T-helper 22 cell (primary cell): Measurements from ENCODE around the gene GALNT15.

Experiments
- DNase-seq: peaks from one replicate; pipeline ENCODE4 v3.0.0-alpha.2; 2020; ENCODE audit warnings: low read depth

The GALNT15 gene

GRCh38 chr3:16253601-16254000 lies 79.1 kb downstream of the GALNT15 start:
- no peak for DNase-seq

- DNase-seq, result no peak
Measured at GRCh38 chr3:16254916-16255315, 80.4 kb downstream of the GALNT15 start.

GRCh38 chr3:16255326-16255725 lies 80.8 kb downstream of the GALNT15 start:
- DNase-seq, result no peak

- no peak for DNase-seq
Measured at GRCh38 chr3:16255726-16256125, 81.2 kb downstream of the GALNT15 start.

GRCh38 chr3:16257309-16257708 lies 82.8 kb downstream of the GALNT15 start:
- DNase-seq, result no peak

GRCh38 chr3:16258177-16258576 lies 83.7 kb downstream of the GALNT15 start:
- no peak for DNase-seq

GRCh38 chr3:16258866-16259265 lies 84.4 kb downstream of the GALNT15 start:
- DNase-seq, result no peak

GRCh38 chr3:16260046-16260445 lies 85.6 kb downstream of the GALNT15 start:
- DNase-seq, result no peak

- no peak for DNase-seq
Measured at GRCh38 chr3:16262174-16262573, 87.7 kb downstream of the GALNT15 start.

- no peak for DNase-seq
Measured at GRCh38 chr3:16264174-16264707, 89.8 kb downstream of the GALNT15 start.

- DNase-seq, result peak; percentile 99
Measured at GRCh38 chr3:16264708-16265454, 90.4 kb downstream of the GALNT15 start, which contains the start of the genes DPH3 and OXNAD1. Gene DPH3, minus strand, starts transcription at chr3:16264943. Its CDS starts 67 bp downstream, at chr3:16264876. Gene OXNAD1, plus strand, starts transcription at chr3:16265212. Its CDS starts 5,741 bp downstream, at chr3:16270953.

GRCh38 chr3:16265455-16265786 lies 90.9 kb downstream of the GALNT15 start:
- no peak for DNase-seq

GRCh38 chr3:16266714-16267113 lies 92.2 kb downstream of the GALNT15 start:
- no peak for DNase-seq

GRCh38 chr3:16270855-16271254 lies 96.4 kb downstream of the GALNT15 start:
- no peak for DNase-seq

- no peak for DNase-seq
Measured at GRCh38 chr3:16272588-16272987, 98.1 kb downstream of the GALNT15 start.

GRCh38 chr3:16273867-16274266 lies 99.4 kb downstream of the GALNT15 start:
- no peak for DNase-seq

- DNase-seq, result no peak
Measured at GRCh38 chr3:16277471-16277870, 103.0 kb downstream of the GALNT15 start.

GRCh38 chr3:16279010-16279801 lies 104.7 kb downstream of the GALNT15 start:
- DNase-seq, result no peak

GRCh38 chr3:16280671-16281070 lies 106.2 kb downstream of the GALNT15 start:
- DNase-seq, result no peak
